Ascending aorta (tissue), 2 donors: ENCODE results near the gene SIRPG. TPM values are rescaled to one million over a fixed set of nuclear protein-coding genes. Genes with fewer than 3 reads are reported as not detected.
"Not testable (repeated sequence)": the region's sequence is repeated elsewhere in the genome, so short reads cannot be mapped to it uniquely, and the experiment has no call there.

Source experiments
- DNase-seq, 2 donors: peaks; one replicate each; pipeline ENCODE4 v3.0.0-alpha.2; 2019; ENCODE audit warnings: low spot score in 2 of 2
- H3K27ac ChIP-seq, 2 donors: fragments of 200-600 bp; sonication (generic); one replicate each; pipeline ENCODE4 v1.5.1; 2016 to 2017; ENCODE audit warnings: mild to moderate bottlenecking in 1 of 2
- H3K27me3 ChIP-seq: fragments of 200-600 bp; sonication (generic); one replicate; pipeline ENCODE4 v1.5.1; 2017
- H3K36me3 ChIP-seq, 2 donors: fragments of 200-600 bp; sonication (generic); one replicate each; pipeline ENCODE4 v1.5.1; 2016
- H3K4me1 ChIP-seq, 2 donors: fragments of 200-600 bp; sonication (generic); one replicate each; pipeline ENCODE4 v1.5.1; 2016 to 2017; ENCODE audit warnings: mild to moderate bottlenecking in 1 of 2
- H3K4me3 ChIP-seq, 2 donors: fragments of 200-600 bp; sonication (generic); one replicate each; pipeline ENCODE4 v1.5.1; 2016 to 2017; ENCODE audit warnings: mild to moderate bottlenecking in 1 of 2
- H3K9me3 ChIP-seq, 2 donors: fragments of 200-600 bp; sonication (generic); one replicate each; pipeline ENCODE4 v1.5.1; 2016
- intact Hi-C: fragments of 100-400 bp; cut with DNase I; formaldehyde crosslinking; loops from one replicate; pipeline ENCODE4 v1.15.1; 2023
- total RNA-seq: library from RNA; depleted of rRNA; stranded (reverse); fragments of >200 nt; gene quantifications from one replicate; pipeline ENCODE4 v1.1.0, GENCODE V29; 2016
- TF ChIP-seq, protein P1 (sequence below), 3 experiments: fragments of 200-600 bp in 2 of 3; fragments of 450-650 bp in 1 of 3; sonication (generic) in 2 of 3; IDR thresholded peaks; one replicate each; pipeline ENCODE4 v1.5.1; 2016 to 2019; ENCODE audit warnings: antibody characterized with exemption in 3 of 3, mild to moderate bottlenecking in 1 of 3, moderate library complexity in 1 of 3

SIRPG gene
- total RNA-seq, 1 donor from 2014 or later, result not detected

DNA sequence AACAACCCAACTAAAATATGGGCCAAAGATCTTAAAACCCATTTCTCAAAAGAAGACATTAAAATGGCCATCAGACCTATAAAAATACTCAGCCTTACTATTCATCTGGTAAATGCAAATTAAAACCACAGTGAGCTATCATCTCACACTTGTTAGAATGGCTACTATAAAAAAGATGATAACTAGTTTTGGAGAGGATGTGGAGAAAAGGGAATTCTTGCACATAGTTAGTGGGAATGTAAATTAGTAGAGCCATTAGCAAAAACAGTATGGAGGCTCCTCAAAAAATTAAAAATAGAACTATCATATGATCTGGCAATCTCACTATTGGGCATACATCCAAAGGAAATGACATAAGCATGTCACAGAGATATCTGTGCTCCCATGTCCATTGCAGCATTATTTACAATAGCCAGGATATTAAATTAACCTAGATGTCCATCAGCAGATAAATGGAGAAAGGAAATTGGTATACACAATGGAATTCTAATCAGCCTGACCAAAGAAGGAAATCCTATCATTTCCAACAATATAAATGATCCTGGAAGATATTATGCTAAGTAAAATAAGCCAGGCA lies 40.6 kb downstream of the SIRPG start:
- intact Hi-C loops, result loop anchor here (5.0 kb wide), 1 partner anchor 40 kb away; no protein-coding TSS in a partner anchor
- TF ChIP-seq, protein P1, sequence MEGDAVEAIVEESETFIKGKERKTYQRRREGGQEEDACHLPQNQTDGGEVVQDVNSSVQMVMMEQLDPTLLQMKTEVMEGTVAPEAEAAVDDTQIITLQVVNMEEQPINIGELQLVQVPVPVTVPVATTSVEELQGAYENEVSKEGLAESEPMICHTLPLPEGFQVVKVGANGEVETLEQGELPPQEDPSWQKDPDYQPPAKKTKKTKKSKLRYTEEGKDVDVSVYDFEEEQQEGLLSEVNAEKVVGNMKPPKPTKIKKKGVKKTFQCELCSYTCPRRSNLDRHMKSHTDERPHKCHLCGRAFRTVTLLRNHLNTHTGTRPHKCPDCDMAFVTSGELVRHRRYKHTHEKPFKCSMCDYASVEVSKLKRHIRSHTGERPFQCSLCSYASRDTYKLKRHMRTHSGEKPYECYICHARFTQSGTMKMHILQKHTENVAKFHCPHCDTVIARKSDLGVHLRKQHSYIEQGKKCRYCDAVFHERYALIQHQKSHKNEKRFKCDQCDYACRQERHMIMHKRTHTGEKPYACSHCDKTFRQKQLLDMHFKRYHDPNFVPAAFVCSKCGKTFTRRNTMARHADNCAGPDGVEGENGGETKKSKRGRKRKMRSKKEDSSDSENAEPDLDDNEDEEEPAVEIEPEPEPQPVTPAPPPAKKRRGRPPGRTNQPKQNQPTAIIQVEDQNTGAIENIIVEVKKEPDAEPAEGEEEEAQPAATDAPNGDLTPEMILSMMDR (IDR thresholded peaks at IDR 0.05), result no peak

DNA sequence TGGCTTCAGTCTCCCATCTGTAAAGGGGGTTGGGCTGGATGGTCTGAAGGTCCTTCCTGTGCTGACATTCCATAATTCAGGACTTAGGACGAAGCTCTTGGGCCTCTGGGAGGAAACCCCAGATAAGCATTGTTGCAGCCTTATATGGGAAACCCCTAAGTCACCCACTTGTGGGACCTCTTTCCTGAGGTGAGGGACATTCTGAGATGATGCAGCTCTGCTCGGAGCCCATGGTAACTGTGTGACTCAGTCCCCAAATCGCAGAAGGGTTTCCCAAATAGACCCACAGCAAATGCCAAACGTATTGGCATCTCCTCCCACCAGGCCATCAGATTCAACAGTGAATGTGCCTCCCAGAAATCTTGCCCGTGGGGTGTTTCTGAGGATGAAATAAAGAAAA lies 47.2 kb downstream of the SIRPG start:
- H3K36me3 ChIP-seq, intact Hi-C loops, H3K4me1 ChIP-seq, H3K27ac ChIP-seq, H3K4me3 ChIP-seq, H3K9me3 ChIP-seq, H3K27me3 ChIP-seq, DNase-seq: not testable (repeated sequence)

More for the DNA sequence above, 40.6 kb downstream of the SIRPG start:
- H3K4me3 ChIP-seq, result no peak overlapping the region
- no peaks in the 10 kb centered on the region for H3K4me1 ChIP-seq
- peaks cover 4 to 5% of the 10 kb centered on the region in 2 donors for H3K9me3 ChIP-seq
- H3K36me3 ChIP-seq, result no peaks in the 10 kb centered on the region
- no peaks in the 10 kb centered on the region for H3K27me3 ChIP-seq
- no peak overlapping the region for H3K27ac ChIP-seq
- DNase-seq, result no peak

DNA sequence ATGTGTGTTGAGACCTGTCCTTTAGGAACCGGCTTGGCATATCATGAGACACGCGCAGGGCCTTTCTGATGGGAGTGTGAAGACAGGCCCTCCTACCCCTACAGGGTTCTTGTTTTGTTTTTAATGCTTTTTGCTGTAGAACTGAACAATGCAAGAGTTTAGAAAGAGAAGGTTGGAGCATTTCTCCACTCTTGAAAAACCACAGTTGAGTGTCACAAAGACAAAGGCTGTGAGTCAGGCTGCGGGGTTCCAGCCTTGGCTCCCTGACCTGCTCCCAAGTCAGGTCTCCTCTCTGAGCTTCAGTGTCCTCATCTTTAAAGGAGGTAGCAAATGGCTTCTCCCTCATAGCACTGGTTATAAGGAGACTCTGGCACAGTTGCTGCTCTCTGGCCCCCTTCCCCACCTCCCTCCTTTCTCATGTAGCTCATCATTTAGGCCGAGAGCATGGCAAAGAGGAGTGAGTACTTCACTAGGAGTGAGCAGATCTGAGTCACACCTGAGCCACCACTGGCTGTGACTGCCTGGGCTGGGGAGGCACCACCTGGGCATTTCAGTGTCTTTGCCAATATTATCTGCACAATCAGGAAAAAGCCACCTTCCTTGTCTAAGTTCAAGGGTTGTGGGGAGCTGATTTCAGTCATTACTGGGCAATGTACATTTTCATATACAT lies 48.8 kb downstream of the SIRPG start:
- H3K4me1 ChIP-seq, H3K27ac ChIP-seq, H3K4me3 ChIP-seq, H3K9me3 ChIP-seq, H3K27me3 ChIP-seq, H3K36me3 ChIP-seq, intact Hi-C loops, DNase-seq: not testable (repeated sequence)

DNA sequence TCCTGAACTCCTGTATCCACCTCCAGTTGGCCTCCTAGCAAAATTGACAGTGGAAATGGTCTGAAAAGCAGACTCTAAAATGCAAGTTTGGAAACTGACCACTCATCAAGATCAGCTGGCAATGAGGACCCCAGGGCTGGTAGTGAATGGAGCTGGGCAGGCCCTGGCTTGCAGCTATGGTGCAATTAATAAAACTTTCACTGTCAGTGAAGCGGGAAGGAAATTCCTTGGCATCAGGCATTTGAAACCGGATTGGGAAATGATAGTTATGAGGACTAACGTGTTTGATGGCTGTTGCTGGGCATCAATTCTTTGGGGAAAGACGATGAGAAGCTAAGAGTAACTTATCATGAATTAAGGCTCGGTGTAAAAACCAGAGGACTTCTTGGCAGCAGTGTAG lies 56.8 kb downstream of the SIRPG start:
- no peaks in the 10 kb centered on the region for H3K9me3 ChIP-seq
- H3K4me1 ChIP-seq, result no peaks in the 10 kb centered on the region
- DNase-seq, result no peak
- no peak overlapping the region for H3K4me3 ChIP-seq
- intact Hi-C loops, result no loop called here
- H3K36me3 ChIP-seq, result no peaks in the 10 kb centered on the region
- TF ChIP-seq, protein P1 (IDR thresholded peaks at IDR 0.05), result no peak
- H3K27me3 ChIP-seq, result no peaks in the 10 kb centered on the region
- H3K27ac ChIP-seq, result no peak overlapping the region

DNA sequence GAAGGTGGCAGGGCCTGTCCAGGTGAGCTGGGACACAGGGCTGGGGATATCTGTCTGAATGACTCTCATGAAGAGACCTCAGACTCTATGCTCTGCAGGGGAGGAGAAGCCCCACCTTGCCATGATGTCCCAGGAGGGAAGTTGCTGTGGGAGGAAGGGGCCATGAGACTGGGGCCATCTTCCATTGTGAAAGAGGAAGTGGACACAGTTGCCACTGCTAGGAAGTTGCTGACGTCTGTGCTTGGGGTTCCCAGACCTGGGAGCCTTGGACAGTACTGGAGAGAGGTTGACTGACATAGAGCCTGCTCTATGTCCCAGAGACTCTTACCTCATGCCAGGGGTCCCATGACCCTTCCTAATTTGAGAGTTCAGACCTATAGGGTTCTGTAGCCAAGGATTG lies 62.2 kb downstream of the SIRPG start:
- no peak for DNase-seq
- intact Hi-C loops, result no loop called here
- H3K4me1 ChIP-seq, result no peaks in the 10 kb centered on the region
- H3K27ac ChIP-seq, result no peak overlapping the region
- TF ChIP-seq, protein P1 (IDR thresholded peaks at IDR 0.05), result no peak
- H3K4me3 ChIP-seq, result no peak overlapping the region
- no peaks in the 10 kb centered on the region for H3K9me3 ChIP-seq
- H3K27me3 ChIP-seq, result no peaks in the 10 kb centered on the region
- H3K36me3 ChIP-seq, result no peaks in the 10 kb centered on the region

DNA sequence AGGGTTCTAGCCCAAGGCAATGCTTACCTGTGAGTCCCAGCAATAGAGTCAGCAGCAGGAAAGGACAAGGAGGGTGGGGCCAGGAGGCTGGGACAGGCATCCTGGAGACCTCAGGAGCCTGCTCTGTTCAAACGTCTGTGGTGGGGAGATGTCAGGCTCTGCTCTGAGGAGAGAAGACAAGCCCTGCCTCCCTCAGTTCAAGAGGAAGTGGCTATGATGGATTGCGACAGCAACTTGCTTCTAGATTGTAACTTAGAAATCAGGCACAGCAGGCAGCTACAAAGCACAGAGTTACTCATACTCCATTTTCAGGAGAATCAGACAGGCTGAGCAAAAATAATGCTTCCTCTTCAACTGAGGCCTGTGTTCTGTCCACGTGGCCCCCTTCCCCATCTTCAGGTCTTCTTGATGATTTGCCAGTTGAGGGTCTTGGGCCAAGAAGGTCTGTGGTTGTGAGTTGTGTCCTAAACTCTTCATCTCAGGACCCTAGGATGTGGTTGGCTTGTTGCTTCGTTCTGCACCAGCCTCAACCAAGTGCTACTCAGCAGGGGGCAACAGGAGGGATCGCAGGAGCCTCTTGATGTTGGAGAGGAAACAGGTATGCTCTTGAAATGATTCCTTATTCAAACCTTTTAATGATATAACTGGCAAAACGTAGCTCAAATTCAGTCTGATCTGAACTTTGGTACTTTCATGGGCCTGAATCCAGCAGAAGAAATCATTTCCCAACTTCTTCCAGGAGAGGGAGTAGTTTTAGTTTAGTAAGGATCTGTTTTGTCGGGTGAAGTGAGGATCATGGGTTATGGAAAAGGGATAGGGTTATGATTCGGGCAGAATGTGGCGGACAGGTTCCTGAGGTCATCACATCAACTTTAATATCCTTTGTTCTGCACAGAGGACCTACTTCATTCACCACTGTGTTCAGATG lies 68.8 kb downstream of the SIRPG start:
- intact Hi-C loops, result no loop called here
- Histone ChIP-seq H3K27ac (no peak overlapping the region), H3K4me3 (no peak overlapping the region), H3K36me3 (no peaks in the 10 kb centered on the region), H3K27me3 (no peaks in the 10 kb centered on the region), H3K4me1 (no peaks in the 10 kb centered on the region), H3K9me3 (no peaks in the 10 kb centered on the region)
- no peak for DNase-seq
- TF ChIP-seq, protein P1 (IDR thresholded peaks at IDR 0.05), result no peak
